Measurements from ENCODE around the gene TMEM161B. TPM values are rescaled to one million over a fixed set of nuclear protein-coding genes. Genes with fewer than 3 reads are reported as not detected.
"Not testable (repeated sequence)": the region's sequence is repeated elsewhere in the genome, so short reads cannot be mapped to it uniquely, and the experiment has no call there.

Gene TMEM161B
- total and polyA plus RNA-seq, 2 donors from 2014 or later, result 8.9 to 21.1 TPM

GRCh38 chr5:88276378-88276777, 7.7 kb upstream of the TMEM161B start:
- H3K36me3 ChIP-seq (ENCODE audit: control insufficient read depth in 2 of 3, insufficient read depth in 3 of 3, low read length in 3 of 3), result no peaks in the 10 kb centered on the region
- no peaks in the 10 kb centered on the region for H3K4me1 ChIP-seq (ENCODE audit: control insufficient read depth in 2 of 3, insufficient read depth in 2 of 3, low read depth in 1 of 3, low read length in 3 of 3)
- TF ChIP-seq CTCF (IDR thresholded peaks at IDR 0.05; ENCODE audit: borderline replicate concordance, extremely low read depth, insufficient read depth), result no peak
- no peaks in the 10 kb centered on the region for H3K27me3 ChIP-seq (ENCODE audit: control insufficient read depth, insufficient read depth, low read length)
- H3K27ac ChIP-seq (ENCODE audit: low read depth in 2 of 2, low read length in 2 of 2), result no peak overlapping the region
- no peak overlapping the region for H3K9ac ChIP-seq (ENCODE audit: low read length in 3 of 3)
- no peak overlapping the region for H3K4me3 ChIP-seq (ENCODE audit: low read length in 3 of 3)
- FAIRE-seq, result no peak
- no peak for DNase-seq
- intact Hi-C loops (cut with DNase I), result no loop called here
- no peaks in the 10 kb centered on the region for H3K9me3 ChIP-seq (ENCODE audit: control insufficient read depth in 2 of 3, insufficient read depth in 1 of 3, low read length in 3 of 3)

GRCh38 chr5:88275581-88275980, 6.9 kb upstream of the TMEM161B start:
- DNase-seq (no peak), FAIRE-seq (no peak)
- intact Hi-C loops (cut with DNase I), result no loop called here
- TF ChIP-seq CTCF (IDR thresholded peaks at IDR 0.05; ENCODE audit: borderline replicate concordance, extremely low read depth, insufficient read depth), result no peak
- Histone ChIP-seq H3K4me1 (ENCODE audit: control insufficient read depth in 2 of 3, insufficient read depth in 2 of 3, low read depth in 1 of 3, low read length in 3 of 3) (peaks cover 0 to 3% (median 1%) of the 10 kb centered on the region in 3 donors), H3K27ac (ENCODE audit: low read depth in 2 of 2, low read length in 2 of 2) (no peak overlapping the region), H3K9me3 (ENCODE audit: control insufficient read depth in 2 of 3, insufficient read depth in 1 of 3, low read length in 3 of 3) (no peaks in the 10 kb centered on the region), H3K27me3 (ENCODE audit: control insufficient read depth, insufficient read depth, low read length) (no peaks in the 10 kb centered on the region), H3K9ac (ENCODE audit: low read length in 3 of 3) (no peak overlapping the region), H3K36me3 (ENCODE audit: control insufficient read depth in 2 of 3, insufficient read depth in 3 of 3, low read length in 3 of 3) (peaks cover 0 to 1% (median 0%) of the 10 kb centered on the region in 3 donors), H3K4me3 (ENCODE audit: low read length in 3 of 3) (no peak overlapping the region)

- Histone ChIP-seq H3K27me3 (ENCODE audit: control insufficient read depth, insufficient read depth, low read length) (no peaks in the 10 kb centered on the region), H3K4me3 (ENCODE audit: low read length in 3 of 3) (peak overlapping the region; percentile 92 to 99 (median 93)), H3K36me3 (ENCODE audit: control insufficient read depth in 2 of 3, insufficient read depth in 3 of 3, low read length in 3 of 3) (peaks cover 0 to 2% (median 0%) of the 10 kb centered on the region in 3 donors), H3K27ac (ENCODE audit: low read depth in 2 of 2, low read length in 2 of 2) (peak overlapping the region; percentile 63 to 74), H3K4me1 (ENCODE audit: control insufficient read depth in 2 of 3, insufficient read depth in 2 of 3, low read depth in 1 of 3, low read length in 3 of 3) (peaks cover 0 to 15% (median 12%) of the 10 kb centered on the region in 3 donors), H3K9ac (ENCODE audit: low read length in 3 of 3) (peak overlapping the region; percentile 84 to 98 (median 92)), H3K9me3 (ENCODE audit: control insufficient read depth in 2 of 3, insufficient read depth in 1 of 3, low read length in 3 of 3) (no peaks in the 10 kb centered on the region)
- intact Hi-C loops (cut with DNase I), result no loop called here
- peak in 3 of 5 donors; percentile 43 to 54 (median 51) for DNase-seq
- FAIRE-seq, result no peak
- TF ChIP-seq CTCF (IDR thresholded peaks at IDR 0.05; ENCODE audit: borderline replicate concordance, extremely low read depth, insufficient read depth), result no peak
Observed at GRCh38 chr5:88269222-88269771, 652 bp upstream of the TMEM161B start.

GRCh38 chr5:88264565-88264964, 4.1 kb downstream of the TMEM161B start:
- H3K36me3 ChIP-seq (ENCODE audit: control insufficient read depth in 2 of 3, insufficient read depth in 3 of 3, low read length in 3 of 3); H3K4me1 ChIP-seq (ENCODE audit: control insufficient read depth in 2 of 3, insufficient read depth in 2 of 3, low read depth in 1 of 3, low read length in 3 of 3); H3K4me3 ChIP-seq (ENCODE audit: low read length in 3 of 3); H3K27me3 ChIP-seq (ENCODE audit: control insufficient read depth, insufficient read depth, low read length); H3K9ac ChIP-seq (ENCODE audit: low read length in 3 of 3); H3K27ac ChIP-seq (ENCODE audit: low read depth in 2 of 2, low read length in 2 of 2); DNase-seq; H3K9me3 ChIP-seq (ENCODE audit: control insufficient read depth in 2 of 3, insufficient read depth in 1 of 3, low read length in 3 of 3); FAIRE-seq; intact Hi-C loops (cut with DNase I): not testable (repeated sequence)
